ENCODE results near the gene PFKM.

PFKM gene

GRCh38 chr12:48160046-48160445, 40.9 kb downstream of the PFKM start:
- ATAC-seq = no peak
- Mint-ChIP-seq H3K9me3 (no peaks in the 10 kb centered on the region), H3K4me3 (no peak overlapping the region), H3K27me3 (no peaks in the 10 kb centered on the region), H3K36me3 (no peaks in the 10 kb centered on the region), H3K4me1 (peaks cover 18% of the 10 kb centered on the region), H3K27ac (no peak overlapping the region)

GRCh38 chr12:48160807-48161206, 41.6 kb downstream of the PFKM start:
- Mint-ChIP-seq H3K27ac (no peak overlapping the region), H3K36me3 (peaks cover 2% of the 10 kb centered on the region), H3K9me3 (no peaks in the 10 kb centered on the region), H3K4me1 (peaks cover 18% of the 10 kb centered on the region), H3K27me3 (peaks cover 6% of the 10 kb centered on the region), H3K4me3 (no peak overlapping the region)
- ATAC-seq = no peak

- Mint-ChIP-seq H3K36me3 (peaks cover 4% of the 10 kb centered on the region), H3K9me3 (no peaks in the 10 kb centered on the region), H3K27me3 (peaks cover 15% of the 10 kb centered on the region), H3K27ac (no peak overlapping the region), H3K4me1 (no peaks in the 10 kb centered on the region), H3K4me3 (no peak overlapping the region)
- no peak for ATAC-seq
Measured at GRCh38 chr12:48163150-48163747, 44.1 kb downstream of the PFKM start.

- Mint-ChIP-seq H3K27me3 (peaks cover 15% of the 10 kb centered on the region), H3K36me3 (peaks cover 4% of the 10 kb centered on the region), H3K27ac (no peak overlapping the region), H3K4me3 (no peak overlapping the region), H3K4me1 (no peaks in the 10 kb centered on the region), H3K9me3 (no peaks in the 10 kb centered on the region)
- ATAC-seq = no peak
Measured at GRCh38 chr12:48164451-48164850, 45.3 kb downstream of the PFKM start.

- Mint-ChIP-seq H3K9me3 (no peaks in the 10 kb centered on the region), H3K4me3 (no peak overlapping the region), H3K36me3 (peaks cover 4% of the 10 kb centered on the region), H3K27ac (no peak overlapping the region), H3K4me1 (no peaks in the 10 kb centered on the region), H3K27me3 (peaks cover 15% of the 10 kb centered on the region)
- ATAC-seq = peak; percentile 62
Measured at GRCh38 chr12:48165089-48165981, 46.2 kb downstream of the PFKM start.

GRCh38 chr12:48169011-48169410, 49.8 kb downstream of the PFKM start:
- Mint-ChIP-seq H3K4me1 (no peaks in the 10 kb centered on the region), H3K27ac (no peak overlapping the region), H3K27me3 (peaks cover 15% of the 10 kb centered on the region), H3K4me3 (no peak overlapping the region), H3K36me3 (peaks cover 4% of the 10 kb centered on the region), H3K9me3 (no peaks in the 10 kb centered on the region)
- no peak for ATAC-seq

- Mint-ChIP-seq H3K4me1 (no peaks in the 10 kb centered on the region), H3K36me3 (no peaks in the 10 kb centered on the region), H3K4me3 (no peak overlapping the region), H3K27me3 (peaks cover 34% of the 10 kb centered on the region), H3K9me3 (no peaks in the 10 kb centered on the region), H3K27ac (no peak overlapping the region)
- no peak for ATAC-seq
Measured at GRCh38 chr12:48175613-48176416, 56.7 kb downstream of the PFKM start.

- no peak overlapping the region for H3K27ac Mint-ChIP-seq
- no peak overlapping the region for H3K4me3 Mint-ChIP-seq
- no peaks in the 10 kb centered on the region for H3K4me1 Mint-ChIP-seq
- H3K9me3 Mint-ChIP-seq = no peaks in the 10 kb centered on the region
- no peak for ATAC-seq
- H3K36me3 Mint-ChIP-seq = no peaks in the 10 kb centered on the region
- H3K27me3 Mint-ChIP-seq = peaks cover 40% of the 10 kb centered on the region
Measured at GRCh38 chr12:48176417-48176751, 57.2 kb downstream of the PFKM start.

- Mint-ChIP-seq H3K4me3 (no peak overlapping the region), H3K27ac (no peak overlapping the region), H3K4me1 (peaks cover 7% of the 10 kb centered on the region), H3K36me3 (no peaks in the 10 kb centered on the region), H3K9me3 (no peaks in the 10 kb centered on the region), H3K27me3 (peaks cover 41% of the 10 kb centered on the region)
- ATAC-seq = no peak
Measured at GRCh38 chr12:48177982-48178381, 58.8 kb downstream of the PFKM start.

- H3K36me3 Mint-ChIP-seq = no peaks in the 10 kb centered on the region
- H3K4me3 Mint-ChIP-seq = no peak overlapping the region
- H3K27ac Mint-ChIP-seq = no peak overlapping the region
- H3K27me3 Mint-ChIP-seq = peaks cover 47% of the 10 kb centered on the region
- H3K4me1 Mint-ChIP-seq = peaks cover 12% of the 10 kb centered on the region
- H3K9me3 Mint-ChIP-seq = no peaks in the 10 kb centered on the region
- no peak for ATAC-seq
Measured at GRCh38 chr12:48179466-48179865, 60.3 kb downstream of the PFKM start.

- H3K4me3 Mint-ChIP-seq = no peak overlapping the region
- no peak overlapping the region for H3K27ac Mint-ChIP-seq
- H3K4me1 Mint-ChIP-seq = peaks cover 21% of the 10 kb centered on the region
- H3K27me3 Mint-ChIP-seq = peaks cover 54% of the 10 kb centered on the region
- no peaks in the 10 kb centered on the region for H3K36me3 Mint-ChIP-seq
- H3K9me3 Mint-ChIP-seq = no peaks in the 10 kb centered on the region
- ATAC-seq = no peak
Measured at GRCh38 chr12:48180424-48180823, 61.3 kb downstream of the PFKM start.

- peaks cover 54% of the 10 kb centered on the region for H3K27me3 Mint-ChIP-seq
- no peak for ATAC-seq
- peaks cover 27% of the 10 kb centered on the region for H3K4me1 Mint-ChIP-seq
- H3K36me3 Mint-ChIP-seq = no peaks in the 10 kb centered on the region
- no peak overlapping the region for H3K4me3 Mint-ChIP-seq
- no peak overlapping the region for H3K27ac Mint-ChIP-seq
- H3K9me3 Mint-ChIP-seq = no peaks in the 10 kb centered on the region
Measured at GRCh38 chr12:48180857-48181495, 61.8 kb downstream of the PFKM start.

- no peak for ATAC-seq
- peaks cover 44% of the 10 kb centered on the region for H3K27me3 Mint-ChIP-seq
- peak overlapping the region; percentile 43 for H3K27ac Mint-ChIP-seq
Measured at GRCh38 chr12:48182631-48183030, 63.5 kb downstream of the PFKM start.

GRCh38 chr12:48183091-48183875, 64.1 kb downstream of the PFKM start, which contains the start of gene CCDC184:
Gene CCDC184, plus strand, starts transcription at chr12:48183644. Its CDS starts 479 bp downstream, at chr12:48184123.
- Mint-ChIP-seq H3K27ac (peak within 1 kb of the TSS; percentile 43), H3K27me3 (peaks cover 44% of the 10 kb centered on the region)

More at GRCh38 chr12:48182631-48183030, 63.5 kb downstream of the PFKM start:
- Mint-ChIP-seq H3K36me3 (no peaks in the 10 kb centered on the region), H3K4me3 (peak overlapping the region; percentile 91), H3K4me1 (peaks cover 32% of the 10 kb centered on the region), H3K9me3 (no peaks in the 10 kb centered on the region)

More at GRCh38 chr12:48183091-48183875, 64.1 kb downstream of the PFKM start, which contains the start of gene CCDC184:
- Mint-ChIP-seq H3K4me3 (peak within 1 kb of the TSS; percentile 91), H3K4me1 (peaks cover 32% of the 10 kb centered on the region), H3K36me3 (no peaks in the 10 kb centered on the region), H3K9me3 (no peaks in the 10 kb centered on the region)
- ATAC-seq = peak; percentile 82

Measured in stimulated activated memory B cell treated with anti-CD40 and anti-IgM and Interleukin-4, amounts not matched to agents 10 μg/mL and 1 μg/mL and 100 μg/mL, for 72 hours (primary cell).